Stimulated activated CD4-positive, alpha-beta T cell treated with anti-CD3 and anti-CD28 coated beads, Interleukin-1b, Interleukin-23, amount 100 ng/mL, for 1 hour (primary cell): ENCODE measurements around the gene WDFY4.

Source experiments
- DNase-seq, 2 donors: peaks; one replicate each; pipeline ENCODE4 v3.0.0-alpha.2; 2020; ENCODE audit warnings: low read depth in 2 of 2

WDFY4 gene

GRCh38 chr10:48880016-48880705, 195.5 kb downstream of the WDFY4 start:
- DNase-seq: no peak

- DNase-seq: no peak
Measured at GRCh38 chr10:48881937-48882336, 197.3 kb downstream of the WDFY4 start.

GRCh38 chr10:48882881-48883280, 198.2 kb downstream of the WDFY4 start:
- no peak for DNase-seq

GRCh38 chr10:48883701-48884100, 199.0 kb downstream of the WDFY4 start:
- no peak for DNase-seq

- DNase-seq: no peak
Measured at GRCh38 chr10:48884179-48885045, 199.7 kb downstream of the WDFY4 start.

- no peak for DNase-seq
Measured at GRCh38 chr10:48885376-48885775, 200.7 kb downstream of the WDFY4 start.

GRCh38 chr10:48887982-48888381, 203.3 kb downstream of the WDFY4 start:
- no peak for DNase-seq

- DNase-seq: no peak
Measured at GRCh38 chr10:48890888-48891850, 206.5 kb downstream of the WDFY4 start.

GRCh38 chr10:48894911-48895802, 210.5 kb downstream of the WDFY4 start:
- DNase-seq: no peak

GRCh38 chr10:48895803-48896195, 211.1 kb downstream of the WDFY4 start:
- no peak for DNase-seq

- no peak for DNase-seq
Measured at GRCh38 chr10:48896756-48897440, 212.2 kb downstream of the WDFY4 start.

GRCh38 chr10:48897441-48897790, 212.7 kb downstream of the WDFY4 start:
- no peak for DNase-seq

GRCh38 chr10:48898426-48898825, 213.8 kb downstream of the WDFY4 start:
- DNase-seq: no peak

GRCh38 chr10:48899781-48900180, 215.1 kb downstream of the WDFY4 start:
- no peak for DNase-seq

GRCh38 chr10:48900371-48900801, 215.7 kb downstream of the WDFY4 start:
- no peak for DNase-seq

- no peak for DNase-seq
Measured at GRCh38 chr10:48901319-48901718, 216.6 kb downstream of the WDFY4 start.

GRCh38 chr10:48902096-48902495, 217.4 kb downstream of the WDFY4 start:
- no peak for DNase-seq

- DNase-seq: no peak
Measured at GRCh38 chr10:48903151-48903550, 218.5 kb downstream of the WDFY4 start.

- no peak for DNase-seq
Measured at GRCh38 chr10:48904861-48905260, 220.2 kb downstream of the WDFY4 start.

- DNase-seq: no peak
Measured at GRCh38 chr10:48905311-48905710, 220.6 kb downstream of the WDFY4 start.
